Right renal cortex interstitium (tissue), 3 donors: ENCODE data around the gene BMP2. TPM values are rescaled to one million over a fixed set of nuclear protein-coding genes. Genes with fewer than 3 reads are reported as not detected.

ENCODE experiments used
- DNase-seq, 3 donors: peaks; one replicate each; pipeline ENCODE4 v3.0.0-alpha.2; 2013; ENCODE audit warnings: low read depth in 3 of 3, low spot score in 2 of 3
- polyA plus RNA-seq, 3 donors: library from polyadenylated mRNA; unstranded; fragments of 120-200 nt; gene quantifications; one replicate each; pipeline ENCODE4 v1.2.1, GENCODE V29; 2013; ENCODE audit not compliant: insufficient read length in 3 of 3

The BMP2 gene
- polyA plus RNA-seq: 10 to 100 TPM; 19.5 to 20.4 (median 19.5) TPM

DNA sequence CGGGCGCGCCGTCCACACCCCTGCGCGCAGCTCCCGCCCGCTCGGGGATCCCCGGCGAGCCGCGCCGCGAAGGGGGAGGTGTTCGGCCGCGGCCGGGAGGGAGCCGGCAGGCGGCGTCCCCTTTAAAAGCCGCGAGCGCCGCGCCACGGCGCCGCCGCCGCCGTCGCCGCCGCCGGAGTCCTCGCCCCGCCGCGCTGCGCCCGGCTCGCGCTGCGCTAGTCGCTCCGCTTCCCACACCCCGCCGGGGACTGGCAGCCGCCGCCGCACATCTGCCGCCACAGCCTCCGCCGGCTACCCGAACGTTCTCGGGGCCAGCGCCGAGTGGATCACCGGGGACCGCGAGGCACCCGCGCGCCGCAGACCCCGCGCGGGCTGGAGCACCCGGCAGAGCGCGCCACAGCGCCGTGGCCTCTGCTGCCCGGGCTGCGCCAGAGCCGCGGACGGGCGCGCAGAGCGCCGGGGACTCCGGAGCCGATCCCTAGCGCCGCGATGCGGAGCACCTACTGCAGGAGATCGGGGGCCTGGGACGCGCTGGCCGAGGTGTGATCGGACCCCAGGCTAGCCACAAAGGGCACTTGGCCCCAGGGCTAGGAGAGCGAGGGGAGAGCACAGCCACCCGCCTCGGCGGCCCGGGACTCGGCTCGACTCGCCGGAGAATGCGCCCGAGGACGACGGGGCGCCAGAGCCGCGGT is at the start of gene BMP2:
TSS of gene BMP2 (plus strand) at position 151 of the 692 bp plus-strand sequence. CDS start 2,441 bp downstream, outside the sequence.
- peak in 2 of 3 donors; percentile 37 to 43 for DNase-seq

GRCh38 chr20:6718662-6719368 is 48.7 kb upstream of the BMP2 start:
- no peak for DNase-seq

- DNase-seq: no peak
Observed at GRCh38 chr20:6719369-6719721, 48.1 kb upstream of the BMP2 start.

DNA sequence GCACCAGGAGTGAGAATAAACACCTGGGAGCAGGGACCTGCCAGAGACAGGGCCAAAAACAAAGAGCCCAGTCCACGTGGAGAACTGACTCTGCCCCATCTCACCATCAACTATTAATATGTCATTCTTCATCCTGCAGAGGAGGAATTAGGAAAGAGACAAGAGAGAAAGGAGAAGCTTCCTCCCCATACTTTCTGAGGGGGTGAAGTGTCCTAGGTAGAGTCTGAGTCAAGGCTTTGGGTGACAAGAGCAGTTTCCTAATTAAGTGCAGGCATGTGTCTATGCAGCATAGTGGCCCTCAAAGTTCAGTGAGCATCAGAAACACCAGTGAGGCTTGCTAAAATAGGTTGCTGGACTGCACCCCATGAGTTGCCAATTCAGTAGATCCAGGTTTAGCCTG is 40.7 kb upstream of the BMP2 start:
- DNase-seq: no peak

GRCh38 chr20:6730672-6731328 is 36.7 kb upstream of the BMP2 start:
- no peak for DNase-seq

DNA sequence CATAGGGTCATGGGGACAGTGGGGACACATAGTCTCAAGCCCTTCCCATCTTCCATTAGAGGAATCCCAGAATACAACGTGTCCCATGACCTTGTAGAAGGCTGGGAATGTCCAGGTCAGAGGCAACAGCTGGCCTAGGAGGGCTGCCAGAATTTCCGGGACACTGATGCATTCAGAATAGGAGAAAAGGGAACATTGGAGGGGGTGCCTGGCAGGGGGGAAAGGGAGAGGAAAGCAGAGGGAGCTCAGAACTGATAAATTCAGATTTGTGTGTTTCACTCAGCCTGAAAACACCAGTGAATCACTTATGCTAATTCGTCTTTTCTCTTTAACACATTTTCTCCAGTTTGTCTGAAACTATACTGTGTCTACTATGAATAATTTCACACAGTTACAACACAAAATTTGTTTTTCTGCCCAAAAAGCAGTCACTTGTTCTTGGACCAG is 35.5 kb upstream of the BMP2 start:
- DNase-seq: no peak

DNA sequence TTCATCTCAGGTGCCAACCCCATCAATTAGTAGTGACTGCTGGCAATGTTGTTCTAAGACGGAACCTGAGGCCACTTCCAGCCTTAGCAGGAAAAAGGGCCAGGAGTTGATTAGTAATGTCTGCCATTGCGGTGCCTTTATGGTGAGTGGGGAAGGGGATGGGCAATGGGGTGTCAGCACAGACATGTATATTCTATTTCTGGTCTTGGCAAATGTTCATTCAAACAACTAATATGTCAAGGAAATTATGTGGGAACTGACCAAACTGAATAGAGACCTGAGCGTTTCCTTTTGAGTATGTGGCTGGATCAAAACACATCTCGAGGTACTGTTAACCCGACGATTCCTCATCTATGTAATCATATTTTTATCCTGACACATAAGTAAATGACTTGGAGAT is 34.6 kb upstream of the BMP2 start:
- DNase-seq: no peak

- DNase-seq: no peak
Observed at GRCh38 chr20:6733965-6734364, 33.5 kb upstream of the BMP2 start.

DNA sequence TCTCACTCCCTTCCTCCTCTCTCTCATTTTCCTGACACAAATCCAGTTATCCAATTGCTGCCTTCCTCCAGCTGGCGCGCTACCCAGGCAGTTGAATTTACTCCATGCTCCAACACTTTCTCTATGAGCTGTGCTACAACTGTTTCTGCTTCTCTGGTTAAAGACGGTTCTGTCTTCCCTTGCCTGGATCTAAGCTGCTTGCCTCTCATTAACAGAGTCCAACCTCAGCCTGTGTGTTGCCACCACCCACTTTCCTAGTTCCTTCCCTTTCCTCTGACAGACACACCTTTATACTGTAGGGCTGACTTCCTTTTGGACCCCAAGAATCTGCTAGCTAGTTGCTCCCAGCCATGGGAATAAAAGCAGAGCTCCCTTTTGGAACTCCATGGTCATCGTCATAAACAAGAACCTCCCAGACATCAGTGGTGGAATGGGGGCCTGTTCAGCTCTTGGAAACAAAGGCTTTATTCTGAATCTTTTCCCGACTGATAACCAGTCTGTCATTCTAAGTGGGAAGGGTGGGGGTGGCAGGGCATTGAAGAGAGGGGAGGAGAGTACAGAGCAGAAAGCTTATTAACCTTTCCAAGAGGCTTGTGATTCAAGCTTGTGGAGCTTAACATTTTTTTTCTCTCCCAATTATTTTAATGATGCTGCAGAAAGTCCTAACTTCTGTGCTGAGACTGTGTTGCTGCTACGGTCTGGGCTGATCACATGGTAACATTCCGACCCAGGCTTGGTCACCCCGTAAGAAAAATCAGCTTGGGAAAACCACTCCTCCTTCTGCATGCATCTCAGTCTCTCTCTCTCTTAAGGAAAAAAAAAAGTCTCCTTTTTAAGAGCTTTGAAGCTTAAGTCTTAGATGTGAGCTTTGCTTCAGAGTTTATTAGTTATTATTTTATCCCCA is 31.3 kb upstream of the BMP2 start:
- no peak for DNase-seq

DNA sequence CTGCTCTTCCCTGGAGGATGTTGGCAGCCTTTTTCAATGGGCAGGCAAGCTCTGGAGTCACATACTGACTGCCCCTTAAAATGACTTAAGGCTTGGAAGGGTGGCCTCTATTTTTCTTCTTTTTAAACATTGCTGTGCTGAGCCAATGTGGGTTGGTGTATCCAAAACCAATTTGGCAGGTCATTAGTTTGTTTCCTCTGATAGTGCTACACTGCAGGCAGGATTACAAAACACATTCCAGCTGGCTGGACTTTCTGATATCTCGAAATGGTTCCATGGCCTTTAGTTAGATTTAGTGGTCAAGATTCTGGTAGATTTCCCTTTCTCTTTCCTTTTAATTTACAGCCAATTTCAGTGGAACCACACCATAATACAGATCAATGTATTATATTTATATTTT is 28.1 kb upstream of the BMP2 start:
- DNase-seq: no peak

DNA sequence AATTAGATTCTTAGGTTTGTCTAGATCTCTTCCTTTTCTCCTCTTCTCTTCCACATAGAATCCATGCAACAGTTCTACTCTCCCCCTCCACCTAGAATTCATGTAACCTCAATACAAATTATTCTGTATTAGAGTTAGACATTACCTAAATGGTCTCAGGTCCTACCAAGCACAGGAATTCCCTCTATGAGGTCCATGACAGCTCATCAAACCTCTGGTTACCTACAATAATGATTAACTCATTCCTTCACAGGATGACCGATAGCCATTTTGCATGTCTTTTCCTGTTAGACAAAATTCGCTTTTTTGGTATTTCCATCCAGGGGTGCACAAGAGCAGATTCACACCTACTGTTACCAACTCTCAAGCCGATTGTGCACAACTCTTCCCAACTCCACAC is 27.4 kb upstream of the BMP2 start:
- no peak for DNase-seq

DNA sequence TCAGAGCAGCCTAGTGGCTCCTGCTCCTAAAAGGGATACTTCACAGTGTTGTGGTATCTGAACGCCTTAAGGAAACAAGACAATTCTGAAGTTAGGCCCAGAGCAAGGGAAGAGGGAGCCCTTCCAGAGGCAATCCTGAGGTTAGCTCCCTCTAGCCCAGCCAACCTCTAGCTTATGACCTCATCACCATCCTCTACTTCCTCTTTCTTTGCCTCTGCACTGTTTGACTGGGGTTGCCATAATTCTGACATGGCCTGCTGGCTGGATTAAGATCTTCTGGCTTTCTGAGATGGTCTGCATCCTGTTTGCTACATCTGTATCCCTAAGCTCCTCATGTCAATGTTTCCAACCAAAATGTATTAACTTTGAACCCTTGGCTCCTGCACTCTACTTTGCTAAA is 23.3 kb upstream of the BMP2 start:
- DNase-seq: no peak

DNA sequence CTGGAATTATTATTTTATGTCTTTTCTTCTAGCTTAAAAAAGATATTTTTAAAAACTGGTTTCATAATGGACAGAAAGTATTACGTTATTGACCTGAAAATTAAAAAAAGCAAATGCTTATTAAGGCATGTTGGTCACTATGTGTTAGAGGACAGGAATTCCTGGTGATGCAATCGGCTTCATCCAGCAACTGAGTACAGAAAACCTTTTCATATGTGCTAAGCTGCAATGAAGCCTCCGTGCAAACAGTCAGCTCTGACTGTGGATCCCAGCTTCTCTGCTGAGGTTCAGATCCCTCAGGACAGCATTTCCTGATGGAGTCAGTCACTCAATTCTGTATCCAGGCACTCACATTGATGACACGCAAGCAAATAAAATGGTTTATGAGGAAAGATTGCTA is 22.7 kb upstream of the BMP2 start:
- no peak for DNase-seq

- no peak for DNase-seq
Observed at GRCh38 chr20:6746901-6747609, 20.4 kb upstream of the BMP2 start.

DNA sequence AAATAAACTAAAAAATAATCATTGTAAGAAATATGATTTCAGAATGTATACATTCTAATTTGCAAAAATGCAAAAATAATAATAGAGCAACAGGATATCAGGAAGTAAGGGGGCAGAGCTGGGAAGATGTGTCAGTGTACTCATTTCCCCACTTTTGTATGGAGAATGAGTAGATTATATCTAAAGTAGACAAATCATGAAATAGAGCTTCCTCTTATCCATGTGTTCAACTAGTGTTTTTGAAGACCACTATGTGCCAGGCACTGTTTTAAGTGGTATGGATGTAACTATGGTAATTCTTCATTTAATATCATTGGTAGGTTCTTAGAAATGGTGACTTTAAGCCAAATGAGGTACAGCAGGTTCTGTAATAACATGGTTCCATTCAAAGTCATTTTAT is 17.0 kb upstream of the BMP2 start:
- DNase-seq: no peak

GRCh38 chr20:6756693-6757595 is 10.5 kb upstream of the BMP2 start:
- no peak for DNase-seq

GRCh38 chr20:6764619-6765018 is 2.9 kb upstream of the BMP2 start:
- DNase-seq: no peak

- DNase-seq: peak in 2 of 3 donors; percentile 56 to 63
Observed at GRCh38 chr20:6765469-6766058, 1.9 kb upstream of the BMP2 start.

GRCh38 chr20:6766433-6766832 is 1.1 kb upstream of the BMP2 start:
- DNase-seq: no peak
